Articular chondrocyte of knee joint (primary cell): ENCODE results near the gene MAGEA2B. TPM values are rescaled to one million over a fixed set of nuclear protein-coding genes. Genes with fewer than 3 reads are reported as not detected.

Source experiments
- total RNA-seq: library from RNA; depleted of rRNA; stranded (reverse); fragments of >200 nt; gene quantifications from 2 replicates; pipeline ENCODE4 v1.2.3, GENCODE V29; 2012

The MAGEA2B gene
- total RNA-seq: not detected in 2 replicates

GRCh38 chrX:152713815-152714787 is at the start of gene MAGEA2B:
Gene MAGEA2B, plus strand, starts transcription at chrX:152714628. Its CDS starts 2,479 bp downstream, at chrX:152717107.

GRCh38 chrX:152697952-152698931 is 16.2 kb upstream of the MAGEA2B start, which contains the start of gene MAGEA3:
Gene MAGEA3, plus strand, starts transcription at chrX:152698794. Its CDS starts 2,039 bp downstream, at chrX:152700833.

GRCh38 chrX:152709173-152709572 is 5.3 kb upstream of the MAGEA2B start, which contains the start of gene CSAG2:
Gene CSAG2, minus strand, starts transcription at chrX:152709273. Its CDS starts 161 bp downstream, at chrX:152709112.

GRCh38 chrX:152733261-152733975 is 19.0 kb downstream of the MAGEA2B start, which contains the start of the genes CSAG1 and MAGEA12:
Gene CSAG1, minus strand, starts transcription at chrX:152733721. Its CDS starts 1,261 bp downstream, at chrX:152732460.
Gene MAGEA12, plus strand, starts transcription at chrX:152733757. Its CDS starts 2,405 bp downstream, at chrX:152736162.

GRCh38 chrX:152753686-152754650 is 39.5 kb downstream of the MAGEA2B start, which contains the start of gene MAGEA2:
Gene MAGEA2, minus strand, starts transcription at chrX:152753842. Its CDS starts 2,479 bp downstream, at chrX:152751363.

GRCh38 chrX:152758918-152759317 is 44.5 kb downstream of the MAGEA2B start, which contains the start of gene CSAG3:
Gene CSAG3, plus strand, starts transcription at chrX:152759218.

Other genes starting within 250 kb of the MAGEA2B start
- under 0.01 TPM in 1 of 2 replicates, not detected in the other for gene GABRQ, start 76.7 kb upstream of the MAGEA2B start, total RNA-seq
- gene MAGEA3, start 15.8 kb upstream of the MAGEA2B start, total RNA-seq: not detected in 2 replicates
- gene CSAG2, start 5.4 kb upstream of the MAGEA2B start, total RNA-seq: not detected in 2 replicates
- not detected in 2 replicates for gene CSAG1, start 19.1 kb downstream of the MAGEA2B start, total RNA-seq
- gene MAGEA12, start 19.1 kb downstream of the MAGEA2B start, total RNA-seq: not detected in 2 replicates
- not detected in 2 replicates for gene MAGEA2, start 39.2 kb downstream of the MAGEA2B start, total RNA-seq
- gene CSAG3, start 44.6 kb downstream of the MAGEA2B start, total RNA-seq: not detected in 2 replicates
- gene MAGEA6, start 55.1 kb downstream of the MAGEA2B start, total RNA-seq: not detected in 2 replicates
- 50.3 and 67.7 TPM in 2 replicates for gene CETN2, start 116.1 kb downstream of the MAGEA2B start, total RNA-seq
- 15.0 and 15.8 TPM in 2 replicates for gene NSDHL, start 116.4 kb downstream of the MAGEA2B start, total RNA-seq
- gene ZNF185, start 183.4 kb downstream of the MAGEA2B start, total RNA-seq: 3.4 and 5.0 TPM in 2 replicates